GM12892 (cell line): ENCODE results near the gene MAP4.

ENCODE experiments used
- POLR2A ChIP-seq: IDR thresholded peaks from 2 replicates; pipeline ENCODE4 v1.6.1; 2011; ENCODE audit warnings: low read depth, low read length, control low read depth
- POLR2AphosphoS5 ChIP-seq: IDR thresholded peaks from 2 replicates; pipeline ENCODE4 v1.6.1; 2011; ENCODE audit warnings: low read depth, low read length, control low read depth
- TAF1 ChIP-seq: IDR thresholded peaks from 2 replicates; pipeline ENCODE4 v1.6.1; 2011; ENCODE audit warnings: low read depth, mild to moderate bottlenecking, control low read depth, low read length, borderline replicate concordance

DNA sequence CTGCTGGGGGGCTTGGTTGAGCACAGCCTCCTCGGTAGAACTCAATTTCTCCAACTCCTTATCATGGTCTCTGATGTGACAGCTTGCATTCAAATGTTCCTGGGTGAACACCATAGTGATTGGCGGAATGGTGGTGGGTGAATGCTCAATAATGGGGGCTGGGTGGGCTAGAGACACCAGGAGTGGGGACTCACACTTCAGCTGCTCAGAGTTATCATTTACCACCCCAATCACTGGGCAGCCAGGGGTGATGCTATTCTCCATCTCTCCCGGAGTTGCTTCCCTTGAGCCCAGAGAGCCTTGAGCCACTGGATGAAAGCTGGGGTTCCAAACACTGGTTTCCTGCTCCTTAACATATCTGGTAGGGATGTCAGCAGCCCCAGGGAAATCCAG lies 124.6 kb downstream of the MAP4 start:
- TF ChIP-seq POLR2A = no peak
- no peak for TF ChIP-seq TAF1
- TF ChIP-seq POLR2AphosphoS5 = no peak
